ENCODE measurements around the gene PFKFB3. TPM values are rescaled to one million over a fixed set of nuclear protein-coding genes. Genes with fewer than 3 reads are reported as not detected.

The PFKFB3 gene
- total and polyA plus RNA-seq, 2 of the 4 experiments (the other 2 are of a cell fraction): 34.1 to 45.5 TPM

DNA sequence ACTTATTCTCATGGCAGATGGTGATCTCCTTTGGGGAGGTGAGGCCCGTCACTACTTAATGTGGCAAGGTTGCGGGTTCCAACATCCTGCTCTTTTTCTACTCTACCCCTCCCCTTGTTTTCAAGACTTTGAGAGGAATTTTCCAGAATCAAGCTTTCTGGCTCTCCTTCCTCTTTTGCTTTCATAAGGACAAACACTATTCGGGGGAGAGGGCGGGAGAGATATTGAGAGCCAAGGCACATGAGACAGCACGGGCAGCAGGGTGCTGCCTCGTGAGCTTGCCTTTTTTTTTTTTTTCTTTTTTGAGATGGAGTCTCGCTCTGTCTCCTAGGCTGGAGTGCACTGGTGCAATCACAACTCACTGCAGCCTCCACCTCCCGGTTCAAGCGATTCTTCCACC lies 6.9 kb upstream of the PFKFB3 start:
- 0 out of 2 replicates have a peak overlapping the region, but pooled peaks have one; percentile 43 for H3K23ac ChIP-seq (ENCODE audit: low read depth, low read length)
- no peak overlapping the region for H3K9ac ChIP-seq (ENCODE audit: low read depth, low read length)
- ATAC-seq (ENCODE audit: low read depth): no peak
- peak overlapping the region; percentile 70 for H2AK5ac ChIP-seq (ENCODE audit: low read depth, low read length)
- peak overlapping the region; percentile 56; the same call in 1 of the 2 replicates for H3K14ac ChIP-seq (replicated peaks; ENCODE audit: low read depth, low read length)
- BruUV-seq (replicated peaks): no TSS peak
- no peak overlapping the region for H3K27ac ChIP-seq (ENCODE audit: insufficient read depth, low read length)
- POLR2A ChIA-PET (ENCODE audit: unreplicated experiment): no interaction called here
- H2BK120ac ChIP-seq (ENCODE audit: low read depth, low read length): peak overlapping the region; percentile 52
- no peak overlapping the region for H3K4me2 ChIP-seq (ENCODE audit: low read depth, low read length)
- peak overlapping the region; percentile 49 for H4K91ac ChIP-seq (ENCODE audit: insufficient read depth, low read depth, low read length)
- dilution Hi-C loops (cut with HindIII; ENCODE audit: low sequenced_read_pairs, unreplicated experiment): no loop called here
- H3K27me3 ChIP-seq (ENCODE audit: control insufficient read depth, insufficient read depth, low read length): no peaks in the 10 kb centered on the region
- no peak overlapping the region for H3K4me3 ChIP-seq (ENCODE audit: insufficient read depth, low read depth, low read length)
- H2BK20ac ChIP-seq (ENCODE audit: low read depth, low read length): 0 out of 2 replicates have a peak overlapping the region, but pooled peaks have one; percentile 16
- peaks cover 25% of the 10 kb centered on the region for H3K4me1 ChIP-seq (ENCODE audit: control insufficient read depth, insufficient read depth, low read length)
- H3K56ac ChIP-seq (ENCODE audit: extremely low read depth, insufficient read depth, low read length): no peak overlapping the region
- H2BK15ac ChIP-seq (ENCODE audit: low read depth, low read length): no peak overlapping the region; the same call in 2 of the 3 replicates
- CTCF ChIA-PET: no interaction called here
- no peak for TF ChIP-seq CTCF (conservative IDR thresholded peaks at IDR 0.05; ENCODE audit: low read depth, low read length)
- no peak for TF ChIP-seq MXI1 (IDR thresholded peaks at IDR 0.05; ENCODE audit: borderline replicate concordance, low read depth, low read length)
- TF ChIP-seq, protein P1, sequence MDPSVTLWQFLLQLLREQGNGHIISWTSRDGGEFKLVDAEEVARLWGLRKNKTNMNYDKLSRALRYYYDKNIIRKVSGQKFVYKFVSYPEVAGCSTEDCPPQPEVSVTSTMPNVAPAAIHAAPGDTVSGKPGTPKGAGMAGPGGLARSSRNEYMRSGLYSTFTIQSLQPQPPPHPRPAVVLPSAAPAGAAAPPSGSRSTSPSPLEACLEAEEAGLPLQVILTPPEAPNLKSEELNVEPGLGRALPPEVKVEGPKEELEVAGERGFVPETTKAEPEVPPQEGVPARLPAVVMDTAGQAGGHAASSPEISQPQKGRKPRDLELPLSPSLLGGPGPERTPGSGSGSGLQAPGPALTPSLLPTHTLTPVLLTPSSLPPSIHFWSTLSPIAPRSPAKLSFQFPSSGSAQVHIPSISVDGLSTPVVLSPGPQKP (IDR thresholded peaks at IDR 0.05; ENCODE audit: borderline replicate concordance, low read depth, low read length): no peak
- no peak for TF ChIP-seq NFE2L2 (IDR thresholded peaks at IDR 0.05; ENCODE audit: low read depth, low read length)
- TF ChIP-seq, protein P2, sequence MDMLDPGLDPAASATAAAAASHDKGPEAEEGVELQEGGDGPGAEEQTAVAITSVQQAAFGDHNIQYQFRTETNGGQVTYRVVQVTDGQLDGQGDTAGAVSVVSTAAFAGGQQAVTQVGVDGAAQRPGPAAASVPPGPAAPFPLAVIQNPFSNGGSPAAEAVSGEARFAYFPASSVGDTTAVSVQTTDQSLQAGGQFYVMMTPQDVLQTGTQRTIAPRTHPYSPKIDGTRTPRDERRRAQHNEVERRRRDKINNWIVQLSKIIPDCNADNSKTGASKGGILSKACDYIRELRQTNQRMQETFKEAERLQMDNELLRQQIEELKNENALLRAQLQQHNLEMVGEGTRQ (IDR thresholded peaks at IDR 0.05; ENCODE audit: low read depth, low read length): no peak
- no peak for TF ChIP-seq POLR2A (IDR thresholded peaks at IDR 0.05; ENCODE audit: low read depth, low read length)
- no peak for TF ChIP-seq MAZ (IDR thresholded peaks at IDR 0.05; ENCODE audit: borderline replicate concordance, low read depth, low read length)
- TF ChIP-seq CEBPB (IDR thresholded peaks at IDR 0.05; ENCODE audit: low read depth, low read length): no peak
- TF ChIP-seq CHD1 (IDR thresholded peaks at IDR 0.05; ENCODE audit: low read depth, low read length): no peak
- TF ChIP-seq SMC3 (IDR thresholded peaks at IDR 0.05; ENCODE audit: low read depth, low read length): no peak
- no peak for TF ChIP-seq RCOR1 (IDR thresholded peaks at IDR 0.05; ENCODE audit: insufficient replicate concordance, low read length)
- TF ChIP-seq RAD21 (IDR thresholded peaks at IDR 0.05; ENCODE audit: low read length): no peak
- TF ChIP-seq MAFK (IDR thresholded peaks at IDR 0.05; ENCODE audit: low read depth, low read length): no peak
- TF ChIP-seq BHLHE40 (IDR thresholded peaks at IDR 0.05; ENCODE audit: low read depth, low read length): no peak
- TF ChIP-seq RFX5 (IDR thresholded peaks at IDR 0.05; ENCODE audit: low read depth, low read length): no peak
- TF ChIP-seq FOS (IDR thresholded peaks at IDR 0.05; ENCODE audit: low read depth, low read length): no peak
- H3K9me1 ChIP-seq (ENCODE audit: insufficient read depth, low read length): peaks cover 25% of the 10 kb centered on the region
- no peaks in the 10 kb centered on the region for H3K9me3 ChIP-seq (ENCODE audit: control insufficient read depth, insufficient read depth, low read length)
- H2AK9ac ChIP-seq (replicated peaks; ENCODE audit: low read depth, low read length, poor library complexity): peak overlapping the region; percentile 94
- peaks cover 63% of the 10 kb centered on the region for H4K20me1 ChIP-seq (ENCODE audit: insufficient read depth, low read length)
- in situ Hi-C loops (cut with MboI; ENCODE audit: low sequenced_read_pairs): loop anchor here (5.0 kb wide), 1 partner anchor 84 kb away; no protein-coding TSS in a partner anchor
- no CpG with 5 or more reads among the region's 9 CpGs for WGBS, 2 experiments (ENCODE audit: extremely low coverage in 2 of 2, insufficient read length in 1 of 2)
- no peak overlapping the region for H2AFZ ChIP-seq (replicated peaks; ENCODE audit: low read length, poor library complexity)
- H3K79me1 ChIP-seq (ENCODE audit: low read depth in 1 of 2, low read length in 2 of 2): peaks cover 34 to 83% of the 10 kb centered on the region in 2 experiments
- H4K8ac ChIP-seq (ENCODE audit: low read depth in 2 of 2, low read length in 2 of 2): no peak overlapping the region; a peak in 1 of 4 replicates
- no peak for DNase-seq
- intact Hi-C loops (cut with micrococcal nuclease): no loop called here
- no peaks in the 10 kb centered on the region for H3K36me3 ChIP-seq (ENCODE audit: control insufficient read depth, insufficient read depth, low read length)
- no peak overlapping the region for H3K18ac ChIP-seq (ENCODE audit: low read depth, low read length)
- H3K4ac ChIP-seq (ENCODE audit: low read depth, low read length): peak overlapping the region; percentile 11
- H2BK5ac ChIP-seq (ENCODE audit: low read depth, low read length, poor library complexity, severe bottlenecking): peak overlapping the region; percentile 20
- no peak overlapping the region for H4K5ac ChIP-seq (ENCODE audit: low read depth, low read length)
